Suprapubic skin (tissue), 4 donors: ENCODE measurements around the gene LPGAT1.

Experiments used
- CTCF ChIP-seq, 2 donors: fragments of 200-600 bp in 1 of 2; fragments of 450-650 bp in 1 of 2; sonication (generic) in 1 of 2; IDR thresholded peaks; one replicate each; pipeline ENCODE4 v1.5.1; 2016 to 2019; ENCODE audit warnings: antibody characterized with exemption in 2 of 2, mild to moderate bottlenecking in 1 of 2, moderate library complexity in 1 of 2
- POLR2A ChIP-seq, 2 donors: fragments of 450-650 bp; IDR thresholded peaks; one replicate each; pipeline ENCODE4 v1.6.1; 2017; ENCODE audit warnings: antibody characterized with exemption in 2 of 2, mild to moderate bottlenecking in 2 of 2, moderate library complexity in 2 of 2
- POLR2AphosphoS5 ChIP-seq, 3 donors: sonication (generic); formaldehyde crosslinking; IDR thresholded peaks; one replicate each; pipeline ENCODE4 v1.6.1; 2017; ENCODE audit warnings: antibody characterized with exemption in 3 of 3

DNA sequence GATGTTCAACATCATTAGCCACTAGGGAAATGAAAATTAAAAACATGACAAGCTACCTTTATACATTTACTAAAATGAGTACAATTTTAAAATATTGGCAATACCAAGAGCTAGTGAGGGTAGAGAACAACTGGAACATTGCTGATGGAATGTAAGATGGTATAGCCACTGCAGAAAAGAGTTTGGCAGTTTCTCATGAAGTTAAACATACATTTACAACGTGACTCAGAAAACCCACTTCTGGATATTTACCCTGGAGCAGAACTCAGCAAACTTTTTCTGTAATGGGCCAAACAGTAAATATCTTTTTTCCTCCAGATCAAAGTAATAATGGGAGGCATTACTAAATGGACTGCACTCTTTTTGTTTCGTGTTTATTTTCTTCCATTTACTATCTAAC is 22.1 kb downstream of the LPGAT1 start:
- TF ChIP-seq POLR2A (IDR thresholded peaks at IDR 0.05) = no peak
- TF ChIP-seq POLR2AphosphoS5 (IDR thresholded peaks at IDR 0.05) = no peak
- no peak for TF ChIP-seq CTCF (IDR thresholded peaks at IDR 0.05)
